HepG2 (cell line): ENCODE measurements around the gene B4GALT4. TPM values are rescaled to one million over a fixed set of nuclear protein-coding genes. Genes with fewer than 3 reads are reported as not detected.

Source experiments
- ATAC-seq: fragments of 200-7000 bp; cut with Tn5 transposase; 3 replicates; pipeline ENCODE4 v1.9.1; 2020; ENCODE audit warnings: mild to moderate bottlenecking, moderate library complexity
- BruUV-seq: library from RNA; stranded (reverse); fragments of 400-500 nt; replicated peaks from 2 replicates; lab custom pipeline; 2021; lab: Mats Ljungman, UMichigan
- CTCF ChIA-PET: fragments of 300-600 bp; formaldehyde crosslinking; extraction: SDS; loops from one replicate; lab custom pipeline; 2021; ENCODE audit warnings: low total read pairs, inconsistent platforms, low intra/inter-chr PET ratio; lab: Yijun Ruan, JAX
- POLR2A ChIA-PET: fragments of 350-600 bp; sonication (Branson Sonifier 250); formaldehyde crosslinking; loops from one replicate; lab custom pipeline; 2020; ENCODE audit warnings: antibody characterized with exemption, inconsistent platforms; lab: Yijun Ruan, JAX
- DNase-seq: peaks from one replicate; pipeline ENCODE4 v3.0.0-alpha.2; 2015; ENCODE audit warnings: low spot score
- FAIRE-seq: peaks from 3 replicates; lab custom pipeline; 2011; peaks lifted over from hg19 to GRCh38; lab: Jason Lieb, UNC
- H2AFZ ChIP-seq: one replicate; pipeline ENCODE4 v1.6.1; 2011; ENCODE audit warnings: low read length, inconsistent platforms
- H3K27ac ChIP-seq: fragments of 300-600 bp; 3 replicates; pipeline ENCODE4 v1.8.0; 2011; ENCODE audit warnings: mixed run types, mild to moderate bottlenecking, mixed read lengths, low read length, inconsistent platforms; ENCODE audit not compliant: insufficient read depth; ENCODE audit errors: extremely low read length
- H3K27me3 ChIP-seq, 2 experiments: fragments of 200-600 bp in 1 of 2; 2 replicates in 1 of 2; 3 replicates in 1 of 2; pipeline versions ENCODE4 v1.6.0 to v1.8.0; 2011; ENCODE audit warnings: low read length in 2 of 2, mild to moderate bottlenecking in 2 of 2, moderate library complexity in 2 of 2, inconsistent platforms in 1 of 2; ENCODE audit not compliant: insufficient read depth in 2 of 2, control insufficient read depth in 1 of 2
- H3K36me3 ChIP-seq, 2 experiments: fragments of 200-600 bp in 1 of 2; replicated peaks in 1 of 2; 2 replicates in 1 of 2; 3 replicates in 1 of 2; pipeline versions ENCODE4 v1.5.1 to v1.8.0; 2011; ENCODE audit warnings: low read length in 2 of 2, inconsistent platforms in 1 of 2; ENCODE audit not compliant: insufficient read depth in 2 of 2, control insufficient read depth in 1 of 2
- H3K4me1 ChIP-seq: 2 replicates; pipeline ENCODE4 v1.5.1; 2012; ENCODE audit warnings: low read length, inconsistent platforms; ENCODE audit not compliant: insufficient read depth
- H3K4me2 ChIP-seq: 2 replicates; pipeline ENCODE4 v1.6.0; 2011; ENCODE audit warnings: low read depth, low read length, inconsistent platforms
- H3K4me3 ChIP-seq, 3 experiments: fragments of 200-600 bp in 1 of 3; sonication (generic), shearing (Covaris generic) in 1 of 3; replicated peaks in 1 of 3; 2 replicates each; pipeline ENCODE4 v1.5.1; 2011 to 2016; ENCODE audit warnings: low read length in 3 of 3, inconsistent platforms in 2 of 3, low read depth in 2 of 3, mild to moderate bottlenecking in 2 of 3, control low read depth in 1 of 3, mixed read lengths in 1 of 3; ENCODE audit not compliant: insufficient read depth in 1 of 3
- H3K79me2 ChIP-seq: one replicate; pipeline ENCODE4 v1.6.1; 2011; ENCODE audit warnings: low read length, inconsistent platforms; ENCODE audit not compliant: insufficient read depth
- H3K9ac ChIP-seq: 2 replicates; pipeline ENCODE4 v1.6.0; 2011; ENCODE audit warnings: mild to moderate bottlenecking, low read depth, low read length, inconsistent platforms; ENCODE audit not compliant: insufficient read depth
- H3K9me3 ChIP-seq: 2 replicates; pipeline ENCODE4 v1.5.1; 2012; ENCODE audit warnings: mild to moderate bottlenecking, low read length
- H4K20me1 ChIP-seq: 2 replicates; pipeline ENCODE4 v1.6.0; 2011; ENCODE audit warnings: inconsistent platforms, mild to moderate bottlenecking, low read length, moderate library complexity; ENCODE audit not compliant: insufficient read depth
- ATF1 ChIP-seq: IDR thresholded peaks from 2 replicates; pipeline ENCODE4 v1.6.1; 2016; ENCODE audit warnings: mild to moderate bottlenecking, control low read depth
- TGIF2 ChIP-seq: IDR thresholded peaks from 2 replicates; pipeline ENCODE4 v1.6.1; 2016; ENCODE audit warnings: control low read depth, missing compliant biosample characterization
- ZNF550 ChIP-seq: sonication (generic); formaldehyde crosslinking; IDR thresholded peaks from 2 replicates; pipeline ENCODE4 v1.4.0; 2020; ENCODE audit warnings: mild to moderate bottlenecking, missing genetic modification reagents, borderline replicate concordance
- ZNF556 ChIP-seq: sonication (generic); formaldehyde crosslinking; IDR thresholded peaks from 2 replicates; pipeline ENCODE4 v1.4.0; 2020; ENCODE audit warnings: mild to moderate bottlenecking, missing genetic modification reagents, borderline replicate concordance
- ZNF790 ChIP-seq: sonication (generic); formaldehyde crosslinking; IDR thresholded peaks from 2 replicates; pipeline ENCODE4 v1.8.0; 2022; ENCODE audit warnings: missing genetic modification reagents, mild to moderate bottlenecking, borderline replicate concordance
- WGBS: methylation state at CpG from one replicate; pipeline ENCODE4 v1.1.6; 2017; ENCODE audit warnings: low lambda C conversion rate; 5-methylcytosine and 5-hydroxymethylcytosine counted together
- in situ Hi-C: cut with HindIII; loops from 2 replicates; pipeline ENCODE4 v1.10.0; 2017; ENCODE audit warnings: low pct_unique_long_range_greater_than_20kb; ENCODE audit not compliant: extremely low pct_ligation_motif_present
- intact Hi-C: fragments of 100-400 bp; cut with micrococcal nuclease; formaldehyde crosslinking; loops from one replicate; pipeline ENCODE4 v1.10.0; 2022; ENCODE audit not compliant: unreplicated experiment
- polyA plus RNA-seq, 8 experiments: library from polyadenylated mRNA; depleted of rRNA in 3 of 8; stranded (reverse) in 7 of 8; unstranded in 1 of 8; fragments of >200 nt; fragmentation: Illumina TruSeq in 4 of 8; extraction: Trizol in 4 of 8; gene quantifications; 2 replicates each; pipeline versions ENCODE4 v1.2.1 to v1.2.3, GENCODE V29; 2011 to 2016; ENCODE audit warnings: low read depth in 4 of 8, missing spikeins in 1 of 8, mixed read lengths in 1 of 8; ENCODE audit not compliant: insufficient read depth in 1 of 8
- total RNA-seq, 5 experiments: library from RNA; depleted of rRNA; stranded (reverse); fragments of >200 nt; fragmentation: Illumina TruSeq; extraction: Trizol; gene quantifications; 2 replicates each; pipeline ENCODE4 v1.2.3, GENCODE V29; 2016; ENCODE audit warnings: low read depth in 1 of 5
- TF ChIP-seq, protein P1 (sequence below): sonication (generic); formaldehyde crosslinking; IDR thresholded peaks from 2 replicates; pipeline ENCODE4 v1.5.0; 2020; ENCODE audit warnings: mild to moderate bottlenecking, missing genetic modification reagents, borderline replicate concordance
- TF ChIP-seq, protein P2 (sequence below), 2 experiments: IDR thresholded peaks; 2 replicates each; pipeline ENCODE4 v1.6.1; 2011 to 2012; ENCODE audit warnings: low read length in 2 of 2, borderline replicate concordance in 1 of 2, low read depth in 1 of 2, mild to moderate bottlenecking in 1 of 2, moderate library complexity in 1 of 2
- TF ChIP-seq, protein P3 (sequence below): sonication (generic); formaldehyde crosslinking; IDR thresholded peaks from 2 replicates; pipeline ENCODE4 v1.5.0; 2020; ENCODE audit warnings: missing genetic modification reagents
- TF ChIP-seq, protein P4 (sequence below): IDR thresholded peaks from 2 replicates; pipeline ENCODE4 v1.6.1; 2016; ENCODE audit warnings: missing compliant biosample characterization, missing genetic modification reagents, borderline replicate concordance

The B4GALT4 gene
- total and polyA plus RNA-seq, 2 of the 13 experiments (the other 11 are each of a cell fraction or from before 2014, with no cell fraction given), result 16.9 to 29.0 TPM

DNA sequence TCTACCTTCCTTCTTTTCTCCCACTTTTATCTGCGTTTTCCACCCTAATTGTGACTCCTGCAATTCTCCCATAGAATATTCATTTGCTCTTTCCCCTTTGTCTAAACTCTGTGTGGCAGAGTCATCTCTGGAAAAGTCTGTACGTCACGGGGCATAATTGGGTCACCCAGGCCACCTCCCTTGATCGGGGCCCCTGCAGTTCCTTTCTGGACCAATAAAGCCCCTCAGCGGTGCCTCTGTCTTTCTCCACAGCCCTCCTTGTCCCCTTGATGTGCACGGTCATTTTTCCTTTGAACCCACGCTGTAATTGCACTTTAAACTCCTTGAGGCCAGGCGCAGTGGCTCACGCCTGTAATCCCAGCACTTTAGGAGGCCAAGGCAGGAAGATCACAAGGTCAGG is 56.6 kb downstream of the B4GALT4 start:
- Histone ChIP-seq H4K20me1 (no peaks in the 10 kb centered on the region), H3K79me2 (no peaks in the 10 kb centered on the region), H3K4me1 (peaks cover 14% of the 10 kb centered on the region), H3K9me3 (no peaks in the 10 kb centered on the region), H3K4me2 (no peak overlapping the region), H3K4me3 (no peak overlapping the region), H3K9ac (no peak overlapping the region), H2AFZ (no peak overlapping the region), H3K27me3 (no peaks in the 10 kb centered on the region), H3K36me3 (no peaks in the 10 kb centered on the region), H3K27ac (no peak overlapping the region)
- no peak for TF ChIP-seq ZNF790 (CRISPR knock-in tag)
- no peak for TF ChIP-seq ZNF550 (CRISPR knock-in tag)
- no peak for TF ChIP-seq ATF1
- TF ChIP-seq, protein P1, sequence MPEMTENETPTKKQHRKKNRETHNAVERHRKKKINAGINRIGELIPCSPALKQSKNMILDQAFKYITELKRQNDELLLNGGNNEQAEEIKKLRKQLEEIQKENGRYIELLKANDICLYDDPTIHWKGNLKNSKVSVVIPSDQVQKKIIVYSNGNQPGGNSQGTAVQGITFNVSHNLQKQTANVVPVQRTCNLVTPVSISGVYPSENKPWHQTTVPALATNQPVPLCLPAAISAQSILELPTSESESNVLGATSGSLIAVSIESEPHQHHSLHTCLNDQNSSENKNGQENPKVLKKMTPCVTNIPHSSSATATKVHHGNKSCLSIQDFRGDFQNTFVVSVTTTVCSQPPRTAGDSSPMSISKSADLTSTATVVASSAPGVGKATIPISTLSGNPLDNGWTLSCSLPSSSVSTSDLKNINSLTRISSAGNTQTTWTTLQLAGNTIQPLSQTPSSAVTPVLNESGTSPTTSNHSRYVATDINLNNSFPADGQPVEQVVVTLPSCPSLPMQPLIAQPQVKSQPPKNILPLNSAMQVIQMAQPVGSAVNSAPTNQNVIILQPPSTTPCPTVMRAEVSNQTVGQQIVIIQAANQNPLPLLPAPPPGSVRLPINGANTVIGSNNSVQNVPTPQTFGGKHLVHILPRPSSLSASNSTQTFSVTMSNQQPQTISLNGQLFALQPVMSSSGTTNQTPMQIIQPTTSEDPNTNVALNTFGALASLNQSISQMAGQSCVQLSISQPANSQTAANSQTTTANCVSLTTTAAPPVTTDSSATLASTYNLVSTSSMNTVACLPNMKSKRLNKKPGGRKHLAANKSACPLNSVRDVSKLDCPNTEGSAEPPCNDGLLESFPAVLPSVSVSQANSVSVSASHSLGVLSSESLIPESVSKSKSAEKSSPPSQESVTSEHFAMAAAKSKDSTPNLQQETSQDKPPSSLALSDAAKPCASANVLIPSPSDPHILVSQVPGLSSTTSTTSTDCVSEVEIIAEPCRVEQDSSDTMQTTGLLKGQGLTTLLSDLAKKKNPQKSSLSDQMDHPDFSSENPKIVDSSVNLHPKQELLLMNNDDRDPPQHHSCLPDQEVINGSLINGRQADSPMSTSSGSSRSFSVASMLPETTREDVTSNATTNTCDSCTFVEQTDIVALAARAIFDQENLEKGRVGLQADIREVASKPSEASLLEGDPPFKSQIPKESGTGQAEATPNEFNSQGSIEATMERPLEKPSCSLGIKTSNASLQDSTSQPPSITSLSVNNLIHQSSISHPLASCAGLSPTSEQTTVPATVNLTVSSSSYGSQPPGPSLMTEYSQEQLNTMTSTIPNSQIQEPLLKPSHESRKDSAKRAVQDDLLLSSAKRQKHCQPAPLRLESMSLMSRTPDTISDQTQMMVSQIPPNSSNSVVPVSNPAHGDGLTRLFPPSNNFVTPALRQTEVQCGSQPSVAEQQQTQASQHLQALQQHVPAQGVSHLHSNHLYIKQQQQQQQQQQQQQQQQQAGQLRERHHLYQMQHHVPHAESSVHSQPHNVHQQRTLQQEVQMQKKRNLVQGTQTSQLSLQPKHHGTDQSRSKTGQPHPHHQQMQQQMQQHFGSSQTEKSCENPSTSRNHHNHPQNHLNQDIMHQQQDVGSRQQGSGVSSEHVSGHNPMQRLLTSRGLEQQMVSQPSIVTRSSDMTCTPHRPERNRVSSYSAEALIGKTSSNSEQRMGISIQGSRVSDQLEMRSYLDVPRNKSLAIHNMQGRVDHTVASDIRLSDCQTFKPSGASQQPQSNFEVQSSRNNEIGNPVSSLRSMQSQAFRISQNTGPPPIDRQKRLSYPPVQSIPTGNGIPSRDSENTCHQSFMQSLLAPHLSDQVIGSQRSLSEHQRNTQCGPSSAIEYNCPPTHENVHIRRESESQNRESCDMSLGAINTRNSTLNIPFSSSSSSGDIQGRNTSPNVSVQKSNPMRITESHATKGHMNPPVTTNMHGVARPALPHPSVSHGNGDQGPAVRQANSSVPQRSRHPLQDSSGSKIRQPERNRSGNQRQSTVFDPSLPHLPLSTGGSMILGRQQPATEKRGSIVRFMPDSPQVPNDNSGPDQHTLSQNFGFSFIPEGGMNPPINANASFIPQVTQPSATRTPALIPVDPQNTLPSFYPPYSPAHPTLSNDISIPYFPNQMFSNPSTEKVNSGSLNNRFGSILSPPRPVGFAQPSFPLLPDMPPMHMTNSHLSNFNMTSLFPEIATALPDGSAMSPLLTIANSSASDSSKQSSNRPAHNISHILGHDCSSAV, result no peak
- TF ChIP-seq ZNF556, result no peak
- TF ChIP-seq, protein P2, sequence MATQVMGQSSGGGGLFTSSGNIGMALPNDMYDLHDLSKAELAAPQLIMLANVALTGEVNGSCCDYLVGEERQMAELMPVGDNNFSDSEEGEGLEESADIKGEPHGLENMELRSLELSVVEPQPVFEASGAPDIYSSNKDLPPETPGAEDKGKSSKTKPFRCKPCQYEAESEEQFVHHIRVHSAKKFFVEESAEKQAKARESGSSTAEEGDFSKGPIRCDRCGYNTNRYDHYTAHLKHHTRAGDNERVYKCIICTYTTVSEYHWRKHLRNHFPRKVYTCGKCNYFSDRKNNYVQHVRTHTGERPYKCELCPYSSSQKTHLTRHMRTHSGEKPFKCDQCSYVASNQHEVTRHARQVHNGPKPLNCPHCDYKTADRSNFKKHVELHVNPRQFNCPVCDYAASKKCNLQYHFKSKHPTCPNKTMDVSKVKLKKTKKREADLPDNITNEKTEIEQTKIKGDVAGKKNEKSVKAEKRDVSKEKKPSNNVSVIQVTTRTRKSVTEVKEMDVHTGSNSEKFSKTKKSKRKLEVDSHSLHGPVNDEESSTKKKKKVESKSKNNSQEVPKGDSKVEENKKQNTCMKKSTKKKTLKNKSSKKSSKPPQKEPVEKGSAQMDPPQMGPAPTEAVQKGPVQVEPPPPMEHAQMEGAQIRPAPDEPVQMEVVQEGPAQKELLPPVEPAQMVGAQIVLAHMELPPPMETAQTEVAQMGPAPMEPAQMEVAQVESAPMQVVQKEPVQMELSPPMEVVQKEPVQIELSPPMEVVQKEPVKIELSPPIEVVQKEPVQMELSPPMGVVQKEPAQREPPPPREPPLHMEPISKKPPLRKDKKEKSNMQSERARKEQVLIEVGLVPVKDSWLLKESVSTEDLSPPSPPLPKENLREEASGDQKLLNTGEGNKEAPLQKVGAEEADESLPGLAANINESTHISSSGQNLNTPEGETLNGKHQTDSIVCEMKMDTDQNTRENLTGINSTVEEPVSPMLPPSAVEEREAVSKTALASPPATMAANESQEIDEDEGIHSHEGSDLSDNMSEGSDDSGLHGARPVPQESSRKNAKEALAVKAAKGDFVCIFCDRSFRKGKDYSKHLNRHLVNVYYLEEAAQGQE (IDR thresholded peaks at IDR 0.05; ENCODE audit: borderline replicate concordance in 1 of 2, low read depth in 1 of 2, low read length in 2 of 2), result no peak
- TF ChIP-seq, protein P3, sequence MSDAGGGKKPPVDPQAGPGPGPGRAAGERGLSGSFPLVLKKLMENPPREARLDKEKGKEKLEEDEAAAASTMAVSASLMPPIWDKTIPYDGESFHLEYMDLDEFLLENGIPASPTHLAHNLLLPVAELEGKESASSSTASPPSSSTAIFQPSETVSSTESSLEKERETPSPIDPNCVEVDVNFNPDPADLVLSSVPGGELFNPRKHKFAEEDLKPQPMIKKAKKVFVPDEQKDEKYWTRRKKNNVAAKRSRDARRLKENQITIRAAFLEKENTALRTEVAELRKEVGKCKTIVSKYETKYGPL (CRISPR knock-in tag), result no peak
- TF ChIP-seq, protein P4, sequence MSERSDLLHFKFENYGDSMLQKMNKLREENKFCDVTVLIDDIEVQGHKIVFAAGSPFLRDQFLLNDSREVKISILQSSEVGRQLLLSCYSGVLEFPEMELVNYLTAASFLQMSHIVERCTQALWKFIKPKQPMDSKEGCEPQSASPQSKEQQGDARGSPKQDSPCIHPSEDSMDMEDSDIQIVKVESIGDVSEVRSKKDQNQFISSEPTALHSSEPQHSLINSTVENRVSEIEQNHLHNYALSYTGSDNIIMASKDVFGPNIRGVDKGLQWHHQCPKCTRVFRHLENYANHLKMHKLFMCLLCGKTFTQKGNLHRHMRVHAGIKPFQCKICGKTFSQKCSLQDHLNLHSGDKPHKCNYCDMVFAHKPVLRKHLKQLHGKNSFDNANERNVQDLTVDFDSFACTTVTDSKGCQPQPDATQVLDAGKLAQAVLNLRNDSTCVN (CRISPR knock-in tag), result no peak
- TF ChIP-seq TGIF2 (CRISPR knock-in tag), result no peak
- ATAC-seq (no peak), DNase-seq (no peak), FAIRE-seq (no peak)
- WGBS, result 21% methylated on average over 9 of the region's 9 CpGs
- in situ Hi-C loops, result no loop called here
- CTCF ChIA-PET, result no interaction called here
- intact Hi-C loops, result no loop called here
- POLR2A ChIA-PET, result no interaction called here
- BruUV-seq, result no TSS peak
